Right lobe of liver (tissue), 4 donors: ENCODE data around the gene ZNF467.

ENCODE experiments used
- CTCF ChIP-seq, 4 donors: fragments of 200-600 bp in 3 of 4; fragments of 450-650 bp in 1 of 4; IDR thresholded peaks; one replicate each; pipeline versions ENCODE4 v1.5.1 to v1.8.0; 2016 to 2022; ENCODE audit warnings: antibody characterized with exemption in 4 of 4, mild to moderate bottlenecking in 2 of 4
- POLR2A ChIP-seq: fragments of 450-650 bp; IDR thresholded peaks from one replicate; pipeline ENCODE4 v1.6.1; 2017; ENCODE audit warnings: antibody characterized with exemption, mild to moderate bottlenecking
- donor health status: DM: no; HTN: no; CAD: no.
- donor health status: DM: no; HTN: no; CAD: no.
- donor health status: DM: no; HTN: yes; CAD: no.

GRCh38 chr7:149797771-149798170 is 24.4 kb upstream of the ZNF467 start:
- TF ChIP-seq CTCF (IDR thresholded peaks at IDR 0.05): no peak
- TF ChIP-seq POLR2A: no peak
